Left ventricle myocardium superior (tissue), 1 donor: ENCODE data around the gene WIPF2. TPM values are rescaled to one million over a fixed set of nuclear protein-coding genes. Genes with fewer than 3 reads are reported as not detected.
"Not testable (repeated sequence)": the region's sequence is repeated elsewhere in the genome, so short reads cannot be mapped to it uniquely, and the experiment has no call there.

Experiments used
- ATAC-seq: fragments of 200-7000 bp; cut with Tn5 transposase; one replicate; pipeline ENCODE4 v1.9.1; 2020; ENCODE audit warnings: mild to moderate bottlenecking, moderate library complexity
- DNase-seq: peaks from one replicate; pipeline ENCODE4 v3.0.0-alpha.2; 2020
- intact Hi-C: fragments of 100-400 bp; cut with micrococcal nuclease; formaldehyde crosslinking; loops from one replicate; pipeline ENCODE4 v1.11.0; 2022
- total RNA-seq: library from RNA; stranded (reverse); fragmentation: NEBNext Ultra II Directional; extraction: Animal tissue kit (Norgen Biotek cat#: 25700); gene quantifications from one replicate; pipeline ENCODE4 v1.2.1, GENCODE V29; 2021
- donor health status: DM: no; HTN: yes; CAD: no; lungs with severe emphysema.

Gene WIPF2
- total RNA-seq, 1 donor from 2014 or later: 11.3 TPM

DNA sequence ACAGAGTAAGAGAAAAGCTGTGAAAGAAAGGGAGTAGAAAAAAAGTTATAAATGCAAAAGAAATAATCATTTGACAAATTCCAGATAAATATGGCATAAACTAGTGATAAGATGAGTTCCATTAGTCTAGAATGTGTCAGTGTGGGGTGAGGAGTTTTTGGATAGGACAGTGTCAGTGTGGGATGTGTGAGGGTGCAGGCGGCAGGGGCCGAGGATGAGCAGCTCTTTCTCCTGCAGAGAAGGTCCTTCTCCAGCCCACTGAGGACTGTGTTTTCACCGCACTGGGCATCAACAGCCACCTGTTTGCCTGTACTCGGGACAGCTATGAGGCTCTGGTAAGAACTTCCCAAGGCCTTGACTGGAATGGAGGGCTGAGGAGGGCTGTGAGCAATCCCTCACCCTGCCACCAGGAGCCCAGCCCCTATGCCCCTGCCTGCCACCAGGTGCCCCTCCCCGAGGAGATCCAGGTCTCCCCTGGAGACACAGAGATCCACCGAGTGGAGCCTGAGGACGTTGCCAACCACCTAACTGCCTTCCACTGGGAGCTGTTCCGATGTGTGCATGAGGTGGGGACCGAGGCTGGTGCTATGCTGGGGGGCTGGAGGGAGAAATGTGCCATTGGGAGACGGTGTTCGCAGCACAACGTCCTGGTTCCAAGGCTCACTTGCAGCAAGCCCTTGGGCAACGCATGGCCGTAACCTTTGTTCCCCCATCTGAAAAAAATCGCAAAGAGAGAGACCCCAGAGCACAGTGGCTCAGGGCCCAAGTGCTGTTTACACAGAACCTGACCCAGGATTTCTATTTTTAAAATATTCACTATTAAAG is 28.7 kb upstream of the WIPF2 start:
- no peak for ATAC-seq
- intact Hi-C loops: no loop called here
- DNase-seq: no peak

DNA sequence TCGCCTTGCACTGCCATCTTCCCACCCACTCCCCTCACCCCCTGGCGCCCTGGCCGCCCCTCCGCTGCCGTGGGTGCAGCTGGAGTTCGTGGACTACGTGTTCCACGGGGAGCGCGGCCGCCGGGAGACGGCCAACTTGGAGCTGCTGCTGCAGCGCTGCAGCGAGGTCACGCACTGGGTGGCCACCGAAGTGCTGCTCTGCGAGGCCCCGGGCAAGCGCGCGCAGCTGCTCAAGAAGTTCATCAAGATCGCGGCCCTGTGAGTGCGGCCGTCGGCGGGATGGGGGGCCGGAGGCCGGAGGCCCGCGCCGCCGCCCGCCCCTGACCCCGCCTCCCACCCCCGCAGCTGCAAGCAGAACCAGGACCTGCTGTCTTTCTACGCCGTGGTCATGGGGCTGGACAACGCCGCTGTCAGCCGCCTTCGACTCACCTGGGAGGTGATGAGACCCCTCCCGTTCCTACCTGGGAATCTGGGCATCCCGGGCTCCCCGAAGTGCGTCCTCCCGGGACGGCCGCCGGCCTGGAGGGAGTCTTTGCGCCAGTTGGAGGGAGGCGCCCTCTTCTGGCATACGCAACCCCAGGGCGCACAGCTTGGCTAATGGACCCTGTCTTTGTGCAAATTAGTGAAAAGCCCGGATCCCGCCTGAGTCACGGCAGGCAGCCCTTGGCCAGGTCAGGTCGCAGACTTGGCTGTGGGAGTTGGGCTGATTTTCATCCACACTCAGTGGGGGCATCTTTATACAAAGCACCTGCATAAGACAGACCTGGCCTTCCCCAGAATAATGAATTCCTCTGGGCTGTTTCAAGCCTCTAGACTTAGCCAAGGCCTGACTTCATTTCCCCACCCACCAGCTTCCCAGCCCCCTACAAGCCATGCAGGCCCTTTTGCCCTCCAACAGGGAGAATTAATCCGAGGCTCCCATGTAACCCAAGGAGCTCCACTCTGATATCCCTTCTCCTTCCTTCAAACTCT is 27.6 kb upstream of the WIPF2 start:
- intact Hi-C loops: no loop called here
- peak; percentile 91 for ATAC-seq
- peak; percentile 86 for DNase-seq

- intact Hi-C loops: no loop called here
- ATAC-seq: no peak
Measured at GRCh38 chr17:40192961-40193360, 26.1 kb upstream of the WIPF2 start.

GRCh38 chr17:40194821-40195220 is 24.3 kb upstream of the WIPF2 start:
- no peak for DNase-seq
- intact Hi-C loops: no loop called here
- no peak for ATAC-seq

More at GRCh38 chr17:40192961-40193360, 26.1 kb upstream of the WIPF2 start:
- no peak for DNase-seq

GRCh38 chr17:40197550-40197949 is 21.6 kb upstream of the WIPF2 start:
- DNase-seq (no peak), ATAC-seq (no peak)
- intact Hi-C loops: no loop called here

GRCh38 chr17:40197965-40198456 is 21.1 kb upstream of the WIPF2 start:
- ATAC-seq, intact Hi-C loops, DNase-seq: not testable (repeated sequence)

DNA sequence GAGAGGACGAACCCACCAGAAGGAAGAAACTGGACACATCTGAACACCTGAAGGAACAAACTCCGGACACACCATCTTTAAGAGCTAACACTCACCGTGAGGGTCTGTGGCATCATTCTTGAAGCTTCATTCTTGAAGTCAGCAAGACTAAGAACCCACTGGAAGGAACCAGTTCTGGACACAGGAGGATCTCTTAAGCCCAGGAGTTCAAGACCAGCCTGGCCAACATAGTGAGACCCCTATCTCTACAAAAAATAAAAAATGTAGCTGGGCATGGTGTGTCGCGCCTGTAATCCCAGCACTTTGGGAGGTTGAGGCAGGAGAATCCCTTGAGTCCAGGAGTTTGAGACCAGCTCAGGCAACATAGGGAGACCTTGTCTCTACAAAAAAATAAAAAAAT is 20.5 kb upstream of the WIPF2 start:
- ATAC-seq (no peak), DNase-seq (no peak)
- intact Hi-C loops: no loop called here

DNA sequence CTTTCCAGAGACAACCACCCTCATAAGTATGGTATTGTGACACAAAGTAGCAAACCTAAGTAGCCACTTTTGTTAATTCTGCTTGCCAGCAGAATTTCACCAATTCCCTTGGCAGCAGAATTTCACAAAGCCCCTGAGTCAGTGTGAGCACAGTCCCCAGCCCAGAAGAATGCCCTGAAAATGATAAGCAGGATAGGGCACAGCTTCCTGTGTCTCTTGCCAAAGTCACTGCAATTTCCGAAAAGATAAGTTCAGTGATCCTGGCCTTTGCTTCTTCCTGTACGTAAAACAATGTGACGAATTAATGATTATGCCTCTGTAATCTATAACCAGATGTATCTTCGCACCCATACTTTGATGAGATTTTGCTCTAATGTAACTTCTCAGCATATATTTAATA is 16.0 kb upstream of the WIPF2 start:
- peak; percentile 12 for ATAC-seq
- no peak for DNase-seq
- intact Hi-C loops: no loop called here

- intact Hi-C loops, DNase-seq, ATAC-seq: not testable (repeated sequence)
Measured at GRCh38 chr17:40206193-40206592, 12.9 kb upstream of the WIPF2 start.

GRCh38 chr17:40209404-40210093 is 9.6 kb upstream of the WIPF2 start:
- DNase-seq (no peak), ATAC-seq (no peak)
- intact Hi-C loops: no loop called here

GRCh38 chr17:40213914-40214313 is 5.2 kb upstream of the WIPF2 start:
- intact Hi-C loops, ATAC-seq: not testable (repeated sequence)

GRCh38 chr17:40218006-40218739 is 931 bp upstream of the WIPF2 start:
- ATAC-seq (no peak), DNase-seq (no peak)
- intact Hi-C loops: no loop called here

More at GRCh38 chr17:40213914-40214313, 5.2 kb upstream of the WIPF2 start:
- DNase-seq: not testable (repeated sequence)

- intact Hi-C loops: loop anchor here (10.0 kb wide), 1 partner anchor 65 kb away; the partner anchor contains the start of gene CDC6
- ATAC-seq (peak; percentile 52), DNase-seq (no peak)
Measured at GRCh38 chr17:40219594-40220338, 662 bp downstream of the WIPF2 start.

GRCh38 chr17:40224718-40225550 is 5.8 kb downstream of the WIPF2 start:
- DNase-seq (no peak), ATAC-seq (peak; percentile 72)
- intact Hi-C loops: loop anchor here (10.0 kb wide), 1 partner anchor 60 kb away; the partner anchor contains the start of gene CDC6

- ATAC-seq, DNase-seq: not testable (repeated sequence)
- intact Hi-C loops: loop anchor here (10.0 kb wide), 1 partner anchor 56 kb away; the partner anchor contains the start of gene CDC6
Measured at GRCh38 chr17:40229146-40229545, 10.0 kb downstream of the WIPF2 start.

- DNase-seq (no peak), ATAC-seq (no peak)
- intact Hi-C loops: no loop called here
Measured at GRCh38 chr17:40230670-40231069, 11.6 kb downstream of the WIPF2 start.

DNA sequence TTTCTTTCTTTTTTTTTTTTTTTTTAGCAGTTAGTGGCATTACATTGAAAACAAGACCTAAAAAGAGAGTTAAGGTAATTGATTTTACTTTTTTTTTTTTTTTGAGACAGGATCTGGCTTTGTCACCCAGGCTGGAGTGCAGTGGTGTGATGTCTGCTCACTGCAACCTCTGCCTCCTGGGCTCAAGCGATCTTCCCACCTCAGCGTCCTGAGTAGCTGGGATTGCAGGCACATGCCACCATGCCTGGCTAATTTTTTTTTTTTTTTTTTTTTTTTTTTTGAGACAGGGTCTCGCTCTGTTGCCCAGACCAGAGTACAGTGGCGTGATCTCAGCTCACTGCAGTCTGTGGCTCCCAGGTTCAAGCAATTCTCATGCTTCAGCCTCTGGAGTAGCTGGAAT is 12.8 kb downstream of the WIPF2 start:
- intact Hi-C loops: not testable (repeated sequence)

More for the DNA sequence above, 12.8 kb downstream of the WIPF2 start:
- ATAC-seq, DNase-seq: not testable (repeated sequence)
